Ureter (tissue), 1 donor: ENCODE results near the gene PLCB4. TPM values are rescaled to one million over a fixed set of nuclear protein-coding genes. Genes with fewer than 3 reads are reported as not detected.

Source experiments
- DNase-seq: peaks from one replicate; pipeline ENCODE4 v3.0.0-alpha.2; 2020; ENCODE audit warnings: low spot score
- total RNA-seq: library from RNA; stranded (reverse); gene quantifications from one replicate; pipeline ENCODE4 v1.2.4, GENCODE V29; 2023
- donor health status: DM: yes; HTN: yes; CAD: no.

Gene PLCB4
- total RNA-seq, 1 donor from 2014 or later: 22.9 TPM

DNA sequence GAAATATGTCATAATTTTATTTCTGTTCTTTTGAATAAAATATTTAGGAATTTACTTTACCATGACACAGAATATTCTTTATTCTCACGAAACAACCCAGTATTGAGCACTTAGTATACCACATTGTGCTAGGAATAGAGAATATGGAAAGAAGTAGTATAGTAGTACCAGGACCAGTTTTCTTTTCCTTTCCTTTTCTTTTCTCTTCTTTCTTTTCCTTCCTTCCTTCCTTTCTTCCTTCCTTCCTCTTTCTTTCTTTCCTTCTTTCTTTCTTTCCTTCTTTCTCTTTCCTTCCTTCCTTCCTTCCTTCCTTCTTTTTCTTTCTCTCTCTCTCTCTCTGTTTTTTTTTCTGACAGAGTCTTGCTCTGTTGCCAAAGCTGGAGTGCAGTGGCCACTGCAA lies 7.5 kb upstream of the PLCB4 start:
- DNase-seq: no peak

DNA sequence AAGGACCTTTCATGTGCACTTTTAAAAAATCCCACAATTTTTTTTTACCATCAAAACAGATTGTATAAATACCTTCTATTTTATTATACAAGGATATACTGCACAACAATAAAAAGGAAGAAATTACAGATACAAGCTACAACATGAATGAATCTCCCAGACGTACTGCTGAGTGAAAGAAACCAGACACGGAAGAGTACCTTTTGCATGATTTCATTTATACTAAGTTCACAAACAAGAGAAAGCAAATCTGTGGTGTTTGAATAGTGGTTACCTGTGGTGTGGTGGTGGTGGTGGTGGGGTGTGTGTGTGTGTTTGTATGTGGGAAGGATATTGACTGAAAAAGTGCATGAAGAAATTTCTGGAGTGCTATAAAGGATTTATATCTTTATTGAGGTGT lies 6.8 kb upstream of the PLCB4 start:
- no peak for DNase-seq

DNA sequence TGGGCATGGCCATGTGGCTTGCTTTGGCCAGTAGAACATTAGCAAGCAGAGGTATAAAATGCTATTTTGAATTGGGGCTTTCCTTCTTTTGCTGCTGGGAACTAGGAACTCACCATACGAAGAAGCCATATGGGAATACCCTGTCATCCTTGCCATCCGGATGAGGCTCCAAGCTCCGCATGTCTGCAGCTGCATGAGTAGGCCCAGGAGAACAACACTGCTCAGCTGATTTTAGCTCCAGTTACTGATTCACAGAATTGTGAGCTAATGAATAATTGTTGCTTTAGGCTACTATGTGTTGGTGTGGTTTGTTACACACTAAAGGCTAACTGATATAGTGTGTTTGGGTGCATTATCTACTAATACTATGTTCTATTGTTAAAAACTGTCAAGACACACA lies 2.7 kb upstream of the PLCB4 start:
- no peak for DNase-seq

DNA sequence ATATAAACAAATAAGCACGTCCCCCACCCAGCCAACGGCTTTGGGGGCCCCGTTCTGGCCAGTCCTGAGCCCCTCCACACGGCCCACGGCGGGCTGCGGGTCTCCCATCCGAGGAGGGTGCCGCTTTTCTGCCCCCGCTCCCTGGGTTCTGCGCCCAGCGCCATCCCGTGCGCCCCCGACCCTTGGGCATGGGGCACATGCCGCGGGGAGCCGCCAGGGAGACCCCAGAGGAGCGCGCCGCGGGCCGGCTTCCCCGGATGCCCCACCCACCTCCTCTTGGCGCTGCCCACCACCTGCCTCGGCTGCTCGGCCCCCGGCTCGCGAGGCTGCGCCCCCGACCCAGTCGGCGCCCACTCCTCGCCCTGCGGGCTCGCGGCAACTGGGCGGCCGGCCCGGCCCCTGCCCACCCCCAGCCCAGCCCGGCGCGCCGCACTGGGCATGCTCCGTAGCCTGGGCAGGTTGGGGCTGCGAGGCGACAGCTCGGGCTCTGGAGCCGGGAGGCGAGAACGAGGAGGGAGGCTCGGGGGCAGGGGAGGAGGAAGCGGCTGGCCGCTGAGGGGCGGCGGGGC lies 570 bp upstream of the PLCB4 start:
- DNase-seq: peak; percentile 46

DNA sequence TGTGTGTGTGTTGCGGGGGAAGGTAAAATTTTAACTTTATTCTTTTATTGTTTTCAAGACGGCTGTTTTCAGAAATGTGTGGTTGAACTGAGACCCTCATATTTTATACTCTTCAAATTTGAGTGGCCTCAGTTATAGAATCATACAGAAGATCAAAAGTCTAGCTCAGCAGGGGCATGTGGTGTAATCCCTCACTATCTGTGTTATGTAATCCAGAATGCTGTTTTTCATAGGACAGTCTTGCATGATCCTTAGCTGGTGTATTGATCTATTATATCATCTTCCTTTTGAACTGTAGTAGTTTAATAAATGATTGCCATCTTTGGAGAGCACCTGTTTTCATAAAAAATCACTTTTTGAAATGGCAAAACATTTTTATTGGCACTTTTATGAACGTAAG lies 1.4 kb downstream of the PLCB4 start:
- no peak for DNase-seq

DNA sequence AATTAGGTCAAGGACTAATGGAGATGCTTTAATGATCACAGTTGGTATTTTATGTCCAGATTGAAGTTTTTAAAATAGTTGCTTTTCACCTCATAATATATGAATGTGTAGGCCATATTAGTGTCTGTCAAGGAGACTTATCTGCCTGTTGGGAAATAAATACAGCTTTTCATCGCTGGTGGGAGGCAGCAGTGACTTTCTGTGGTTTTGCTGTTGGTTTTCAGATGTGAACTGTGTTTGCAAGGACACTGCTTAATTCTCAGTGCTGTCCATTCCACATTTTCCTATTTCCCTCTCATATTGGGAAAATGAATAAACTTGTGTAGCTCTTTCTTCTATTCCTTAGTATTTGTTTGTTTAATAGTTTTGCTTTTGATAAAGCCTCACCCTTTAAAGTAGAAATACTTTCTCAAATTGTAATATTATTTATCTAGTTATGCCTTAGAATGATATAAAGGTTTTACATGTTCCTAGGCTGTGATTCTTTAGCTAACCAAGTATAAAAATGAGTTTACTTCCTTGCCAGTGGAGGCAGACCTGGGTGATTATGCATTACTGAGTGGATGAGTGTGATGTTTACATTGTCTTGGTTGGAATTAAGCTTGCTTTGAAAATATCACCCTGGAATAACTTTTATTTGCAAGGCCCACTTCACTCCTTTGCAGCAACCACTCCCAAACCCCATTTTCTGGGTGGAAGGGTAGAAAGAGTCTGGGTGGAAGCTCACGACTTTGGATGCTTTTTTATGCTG lies 3.3 kb downstream of the PLCB4 start:
- no peak for DNase-seq

DNA sequence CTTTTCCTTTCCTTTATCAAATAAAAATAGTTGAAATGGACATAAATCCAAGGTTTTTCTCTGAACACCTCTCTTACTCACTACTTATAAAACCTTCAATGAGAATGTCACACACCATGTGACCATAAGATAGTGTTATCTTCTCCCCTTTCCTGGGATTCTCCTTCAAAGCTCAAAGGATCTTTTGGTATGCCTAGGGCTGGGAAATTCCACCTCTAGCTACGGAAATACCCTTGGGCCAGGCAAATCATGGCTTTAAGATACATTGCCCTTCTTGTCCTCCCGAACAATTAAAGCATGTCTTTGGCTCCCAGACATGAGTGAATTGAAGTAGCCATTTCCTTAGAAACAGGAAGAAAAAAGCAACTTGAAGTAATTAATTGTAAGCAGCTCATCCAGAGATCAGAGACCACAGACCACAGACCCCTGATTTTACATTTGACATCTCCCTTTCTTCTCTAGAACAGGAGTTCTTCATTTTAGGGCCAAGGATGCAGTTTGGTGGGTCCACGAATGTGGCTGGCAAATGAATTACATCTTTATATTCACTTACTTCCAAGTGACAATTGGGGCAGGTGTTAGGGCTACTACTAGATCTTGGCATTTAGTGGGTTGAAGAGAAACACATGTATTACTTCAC lies 4.1 kb downstream of the PLCB4 start:
- DNase-seq: no peak

DNA sequence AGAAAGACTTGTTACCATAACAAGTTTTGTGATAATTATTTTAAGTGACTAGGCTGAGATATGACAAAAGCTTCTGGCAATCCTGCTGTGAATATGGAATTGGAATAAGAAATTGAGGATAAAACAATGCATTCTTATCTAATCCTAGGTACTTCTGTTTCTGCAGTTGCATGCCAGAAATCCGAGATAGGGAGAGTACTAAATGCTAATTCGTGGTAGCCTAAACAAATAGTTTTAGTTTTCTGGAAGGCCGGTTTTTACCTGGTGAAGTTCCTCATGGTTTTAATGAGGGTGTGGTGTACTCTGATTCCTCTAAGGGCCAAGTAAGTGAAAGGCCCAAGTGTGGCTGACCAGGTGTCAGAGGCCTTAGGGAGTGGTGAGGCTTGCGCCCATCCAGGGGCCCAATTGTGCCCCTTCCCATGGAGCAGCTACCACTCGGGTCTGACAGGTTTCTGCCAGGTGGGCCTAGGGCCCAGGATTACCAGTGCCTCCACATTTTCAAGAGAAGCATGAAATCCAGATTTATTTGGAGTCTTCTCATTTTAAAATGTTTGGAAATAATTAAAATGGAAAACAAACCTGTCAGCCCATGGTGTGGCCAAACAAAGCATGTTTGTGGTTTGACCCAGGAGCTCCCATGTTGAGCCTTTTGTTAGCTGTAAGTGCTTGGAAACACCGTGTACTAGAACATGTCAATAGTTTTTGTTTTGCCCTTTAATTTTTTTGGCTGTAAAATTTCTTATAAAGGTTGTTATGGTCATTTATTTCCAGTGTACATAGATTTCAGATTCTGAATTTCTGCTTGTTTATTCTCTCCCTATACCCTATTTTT lies 6.6 kb downstream of the PLCB4 start:
- DNase-seq: no peak

DNA sequence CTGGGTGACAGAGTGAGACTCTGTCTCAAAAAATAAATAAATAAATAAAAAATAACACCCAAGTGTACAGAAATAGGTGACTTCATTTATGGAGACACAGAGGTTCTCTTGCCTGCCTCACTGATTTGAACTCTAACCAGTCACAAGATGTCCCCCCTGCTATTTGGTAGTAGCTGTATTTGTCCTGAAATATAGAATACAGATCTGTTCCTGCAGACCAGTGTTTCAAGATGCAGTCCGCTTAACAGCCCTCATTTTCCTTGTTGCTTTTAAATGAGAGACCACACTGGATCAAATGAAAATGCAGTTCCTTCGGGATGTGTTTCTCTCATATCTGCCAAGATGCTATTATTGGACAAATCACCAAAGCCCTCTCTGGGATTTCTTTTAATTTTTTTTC lies 7.6 kb downstream of the PLCB4 start:
- no peak for DNase-seq

DNA sequence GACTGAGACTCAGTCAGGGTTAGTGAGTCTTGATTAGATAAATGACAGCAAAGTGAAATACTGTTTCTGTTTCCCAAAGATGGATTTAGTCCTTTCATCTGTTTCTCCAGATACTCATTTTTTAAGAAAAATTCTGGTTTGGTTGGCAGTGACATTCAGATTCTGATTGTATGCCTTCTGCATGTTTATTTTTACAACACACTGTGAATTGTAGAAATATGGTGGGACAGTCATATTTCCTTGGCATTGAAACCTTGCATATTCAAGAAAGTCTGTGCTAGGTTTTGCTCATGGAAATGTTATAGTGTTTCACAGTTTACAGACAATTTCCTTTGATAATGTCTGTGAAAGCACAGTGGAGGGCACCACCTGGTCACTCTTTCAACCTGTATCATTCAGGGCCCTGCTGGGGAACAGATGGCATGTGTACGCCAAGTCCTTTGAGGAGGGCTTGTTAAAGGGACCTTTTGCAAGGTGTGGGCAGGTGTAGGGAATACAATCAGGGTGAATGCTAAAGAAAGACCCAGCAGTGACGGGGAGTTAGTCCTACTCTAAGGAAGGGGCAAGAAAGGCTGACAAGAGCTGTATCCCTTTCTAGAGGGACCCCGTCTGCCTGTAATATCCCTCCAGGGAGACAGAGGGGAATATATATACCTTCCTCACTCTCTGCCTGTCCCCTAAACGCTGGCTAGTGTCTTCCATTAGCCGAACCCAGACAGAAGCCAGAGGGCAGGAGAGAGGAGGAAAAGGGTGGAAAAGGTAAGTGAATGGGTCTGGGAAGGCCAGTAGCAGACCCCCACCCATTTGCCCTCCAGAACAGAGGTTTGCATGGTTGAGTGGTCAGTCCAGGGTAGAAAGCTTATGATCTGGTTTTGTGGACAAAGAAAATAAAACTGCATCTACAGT lies 10.2 kb downstream of the PLCB4 start:
- DNase-seq: no peak

DNA sequence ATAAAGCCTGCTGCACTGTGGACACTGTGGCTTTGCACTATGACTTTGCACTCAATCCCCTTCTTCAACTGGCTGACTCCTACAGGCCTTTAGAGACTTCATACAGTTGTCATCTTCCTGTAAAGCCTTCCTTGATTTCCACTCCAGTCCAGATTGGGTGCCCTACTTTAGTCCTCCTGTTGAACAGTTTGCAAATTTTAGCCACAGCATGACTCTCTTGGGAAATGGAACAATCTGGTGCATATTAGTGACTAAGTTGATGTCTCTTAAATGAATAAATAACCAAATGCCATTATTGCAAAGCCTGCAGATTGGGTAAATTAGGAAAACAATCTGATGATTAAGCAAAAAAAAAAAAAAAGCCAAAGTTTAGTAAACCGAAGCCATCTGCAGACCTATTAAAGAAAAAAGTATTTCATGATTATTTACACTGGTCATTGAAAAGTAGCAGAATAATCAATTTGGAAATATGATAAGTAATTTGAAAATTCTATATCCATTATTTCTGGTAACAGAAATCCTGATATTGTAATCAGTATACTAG lies 12.6 kb downstream of the PLCB4 start:
- no peak for DNase-seq

DNA sequence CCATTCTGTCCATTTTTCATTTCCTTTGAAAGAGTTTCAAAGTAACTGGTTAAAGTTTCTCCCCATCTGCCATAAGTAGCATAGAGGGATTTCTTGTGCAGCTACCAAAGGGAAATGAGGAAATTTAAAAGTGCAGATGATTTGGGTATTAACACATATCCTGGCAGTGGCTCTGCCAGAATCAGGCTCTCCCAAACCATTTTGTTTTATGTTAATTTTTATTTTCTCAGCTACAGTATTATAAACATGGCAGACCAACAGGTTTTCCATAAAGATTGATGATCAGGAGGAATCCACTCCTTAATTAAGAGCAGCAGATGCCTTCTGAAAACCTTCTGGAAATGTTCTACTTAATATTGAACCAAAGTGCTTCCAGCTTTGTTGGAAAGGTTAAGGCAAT lies 13.9 kb downstream of the PLCB4 start:
- no peak for DNase-seq

DNA sequence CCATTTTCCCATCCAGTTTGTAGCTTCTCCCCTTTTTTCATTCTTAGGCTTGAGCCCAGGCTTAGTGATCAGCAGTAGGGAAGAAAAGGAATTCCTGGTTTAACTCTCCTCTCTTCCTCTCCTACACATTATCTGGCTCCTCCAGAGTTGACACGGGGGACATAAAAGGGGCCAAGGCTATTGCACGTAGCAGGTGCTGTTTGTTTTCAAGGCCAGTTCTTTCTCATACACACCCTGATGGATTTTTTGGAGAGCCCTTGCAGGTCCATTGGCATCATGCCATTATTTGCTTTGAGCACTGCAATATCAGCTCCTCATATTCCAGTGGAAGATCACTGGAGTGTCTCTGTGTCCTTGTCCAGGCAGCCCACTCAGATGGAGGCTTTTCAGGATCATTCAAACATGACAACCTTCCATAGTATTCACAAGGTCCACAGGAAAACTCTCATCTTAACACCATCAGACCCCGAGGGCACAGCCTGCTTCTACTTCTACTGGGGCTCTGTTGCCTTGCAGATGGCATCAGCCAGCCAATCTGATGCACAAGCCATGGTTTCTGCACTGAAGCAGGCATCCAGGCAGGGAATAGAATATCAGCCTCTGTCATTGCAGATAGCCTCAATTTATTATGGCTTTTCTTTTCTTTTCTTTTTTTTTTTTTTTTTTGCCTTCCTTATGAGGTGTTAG lies 18.8 kb downstream of the PLCB4 start:
- no peak for DNase-seq

DNA sequence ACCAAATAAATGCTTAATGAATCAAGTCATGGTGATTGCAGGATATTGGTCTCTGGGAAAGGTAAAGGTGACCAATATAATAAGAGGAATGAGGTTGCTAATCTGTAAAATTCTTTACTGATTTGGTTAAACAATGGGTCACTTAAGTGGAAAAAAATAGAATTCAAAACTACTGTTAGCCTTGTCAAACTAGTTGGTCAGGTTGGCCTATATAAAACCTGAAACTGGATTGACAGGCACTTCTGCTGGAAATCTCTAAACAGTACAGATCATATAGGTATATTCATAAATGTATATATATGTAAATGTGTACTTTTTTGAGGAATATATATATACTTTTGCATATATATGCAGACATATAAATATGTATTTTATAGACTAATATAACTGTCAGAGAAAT lies 19.7 kb downstream of the PLCB4 start:
- DNase-seq: no peak

DNA sequence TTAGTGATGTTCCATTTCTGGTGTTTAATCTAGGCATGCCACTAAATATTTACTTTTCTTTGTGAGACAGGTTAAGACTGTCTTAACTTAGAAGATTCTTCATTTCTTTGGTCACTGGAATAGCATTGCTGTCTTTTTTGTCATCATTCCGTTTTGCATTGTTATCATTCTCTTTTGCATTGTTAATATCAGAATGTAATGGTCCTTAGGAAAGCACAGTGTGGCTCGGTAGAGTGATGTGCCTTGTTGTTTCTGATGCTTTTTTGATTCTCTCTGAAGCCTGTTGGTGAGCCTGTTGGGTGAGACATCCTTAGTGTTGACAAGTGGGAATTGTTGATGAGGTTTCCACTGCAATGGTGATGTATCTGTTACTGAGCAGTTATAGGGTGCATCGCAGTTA lies 23.2 kb downstream of the PLCB4 start:
- DNase-seq: no peak

DNA sequence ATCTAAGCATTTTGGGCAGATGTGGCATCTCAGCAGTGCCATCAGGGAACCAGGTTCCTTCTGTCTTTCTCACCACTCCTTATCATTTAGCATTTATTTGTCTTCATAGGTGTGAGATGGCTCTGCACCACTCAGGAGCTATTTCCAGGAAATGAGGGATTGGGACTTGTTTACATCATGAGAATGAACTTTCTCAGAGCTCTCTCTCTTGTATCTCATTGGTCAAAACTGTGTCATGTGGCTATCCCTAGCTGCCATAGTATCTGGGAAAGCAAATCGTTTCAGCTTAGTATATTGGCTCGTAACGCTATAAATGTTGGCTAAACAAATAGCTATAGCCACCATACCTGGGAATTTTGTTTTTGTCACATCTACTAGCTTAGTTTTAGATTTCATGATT lies 23.8 kb downstream of the PLCB4 start:
- DNase-seq: no peak

DNA sequence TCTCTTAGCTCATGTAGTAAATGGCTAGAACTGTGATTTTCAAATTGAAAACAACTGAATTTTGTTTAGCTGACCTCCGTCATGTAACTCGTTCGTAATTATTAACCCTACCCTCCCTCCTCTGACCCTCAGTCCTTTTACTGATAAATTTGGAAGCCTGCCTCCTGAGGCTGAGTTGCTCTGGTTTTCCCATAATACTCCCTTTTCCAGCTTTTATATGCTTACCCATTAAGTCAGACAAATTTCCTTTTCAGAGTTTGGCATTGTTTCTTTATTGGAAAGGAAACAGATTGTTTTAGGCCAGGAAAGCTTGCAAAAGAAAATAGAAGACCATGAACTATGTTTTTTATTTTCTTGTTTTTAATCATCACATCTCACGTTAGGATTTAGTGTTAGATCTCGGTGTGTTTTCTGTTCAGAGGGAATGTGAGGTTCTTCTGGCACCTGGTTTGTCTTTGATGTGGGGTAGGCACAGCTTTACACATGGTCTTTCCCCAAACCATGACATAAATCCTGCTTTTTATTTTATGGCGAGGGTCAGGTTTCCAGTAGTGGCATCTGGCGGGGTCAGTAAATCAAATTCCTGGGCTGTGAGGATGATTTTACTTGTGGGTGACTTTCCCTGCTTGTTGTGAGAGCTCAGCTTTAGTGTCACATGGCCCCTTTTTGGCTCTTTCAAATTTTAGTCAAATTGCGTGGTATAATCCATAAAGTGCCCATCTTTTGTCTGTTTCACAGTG lies 24.5 kb downstream of the PLCB4 start:
- DNase-seq: no peak

DNA sequence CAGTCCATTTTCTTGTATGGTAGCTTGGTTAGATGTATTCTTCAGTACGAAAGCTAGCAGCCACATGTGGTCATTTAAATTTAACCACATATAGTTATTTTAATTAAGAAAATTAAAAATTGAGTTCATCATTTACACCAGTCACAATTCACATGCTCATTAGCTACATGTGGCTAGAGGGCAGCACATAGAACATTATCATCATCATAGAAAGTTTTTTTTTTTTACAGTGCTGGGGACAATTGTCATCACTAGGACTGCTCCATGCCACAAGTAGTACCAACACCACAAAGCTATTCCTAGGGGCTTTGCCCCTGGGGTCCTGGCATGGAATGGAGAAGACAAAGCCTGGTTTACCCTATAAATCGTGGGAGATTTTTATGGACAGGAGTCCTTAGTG lies 30.5 kb downstream of the PLCB4 start:
- DNase-seq: no peak

DNA sequence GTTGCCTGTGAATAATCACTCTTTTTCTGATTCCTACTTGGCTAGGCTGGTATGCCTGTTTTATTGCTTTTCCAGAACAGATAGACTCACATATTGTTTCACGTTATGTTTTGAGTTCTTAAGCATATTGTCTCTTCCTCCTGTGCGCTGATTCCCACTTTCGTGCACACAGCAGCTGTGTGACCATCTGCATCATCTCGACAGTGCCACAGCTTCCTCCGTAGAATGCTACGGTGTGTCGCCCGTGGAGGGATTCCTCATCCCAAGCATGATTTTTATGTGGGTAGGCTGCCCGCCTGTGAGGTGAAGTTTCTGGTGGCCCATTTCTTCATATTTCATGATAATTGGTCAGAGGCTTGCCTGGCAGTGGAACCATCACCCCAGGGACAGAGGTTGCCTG lies 31.8 kb downstream of the PLCB4 start:
- no peak for DNase-seq

DNA sequence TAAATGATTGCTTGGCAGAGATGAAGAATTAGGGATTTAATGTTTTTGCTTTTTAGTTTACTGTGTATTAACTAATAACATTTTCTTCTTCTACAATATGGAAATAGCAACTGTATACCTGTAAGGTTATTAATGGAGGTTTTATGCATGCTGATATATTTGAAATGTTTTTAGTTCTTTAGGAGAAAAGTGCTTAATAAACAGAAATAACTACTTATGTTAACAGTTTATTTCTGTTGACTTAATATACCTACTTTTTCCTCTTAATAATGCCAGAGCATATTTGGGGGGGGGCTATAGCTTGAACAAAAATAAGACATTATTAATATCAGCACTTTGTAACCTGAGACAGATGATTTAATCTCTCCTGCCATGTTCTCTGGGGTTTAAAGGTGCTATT lies 33.6 kb downstream of the PLCB4 start:
- no peak for DNase-seq
